HUDEP-2 (cell line): ENCODE measurements around the gene ANKRD13B.

Experiments
- DNase-seq, 76 experiments: peaks; one replicate each; lab custom pipeline; 2025; ENCODE audit not compliant: unreplicated experiment in 76 of 76; lab: John Stamatoyannopoulos, UW

ANKRD13B gene

DNA sequence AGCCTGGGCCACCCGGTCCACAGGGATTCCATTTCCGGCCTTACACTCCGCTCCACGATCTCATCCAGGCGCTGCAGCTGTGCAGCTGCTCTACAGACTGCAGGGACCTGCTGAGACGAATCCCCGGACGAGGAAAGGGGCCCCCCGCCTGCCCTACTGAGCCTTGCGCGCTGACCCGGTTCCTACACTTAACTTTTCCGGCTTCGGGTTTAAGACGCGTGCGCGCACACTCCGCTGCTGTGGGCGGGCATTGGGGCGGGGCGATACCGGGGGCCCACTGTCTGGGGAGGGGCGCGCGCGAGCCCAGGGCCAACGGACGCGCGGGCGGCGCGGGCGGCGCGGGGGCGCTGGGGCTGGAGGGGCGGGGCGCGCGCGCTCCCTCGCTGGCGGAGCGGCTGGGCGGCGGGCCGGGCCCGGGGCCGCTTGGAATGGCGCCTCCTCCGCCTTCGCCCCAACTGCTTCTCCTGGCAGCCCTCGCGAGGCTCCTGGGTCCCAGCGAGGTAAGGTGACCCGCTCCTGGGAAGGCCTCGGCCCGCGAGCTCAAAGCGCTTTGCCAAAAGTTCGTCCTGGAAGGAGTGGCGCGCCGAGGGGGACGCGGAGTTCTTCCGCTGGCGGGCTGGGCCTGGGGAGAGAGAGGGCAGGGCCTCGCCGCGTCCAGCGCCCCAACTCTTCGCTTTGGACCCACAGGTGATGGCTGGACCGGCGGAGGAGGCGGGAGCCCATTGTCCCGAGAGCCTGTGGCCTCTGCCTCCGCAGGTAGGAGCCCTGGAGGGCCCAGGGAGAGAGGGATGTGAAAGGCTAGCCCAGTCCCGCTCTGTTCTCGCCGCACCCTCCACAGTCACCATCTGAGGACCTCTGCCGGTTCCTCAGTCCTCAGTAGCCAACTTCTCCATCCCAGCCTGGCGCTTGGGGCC is 24.3 kb upstream of the ANKRD13B start, which contains the start of gene TP53I13:
Gene TP53I13 (plus strand): TSS at position 371 of the 914 bp plus-strand sequence. CDS start 58 bp downstream, at position 429.
- peak in 60 of 76 experiments; percentile 6 to 76 (median 56) for DNase-seq

DNA sequence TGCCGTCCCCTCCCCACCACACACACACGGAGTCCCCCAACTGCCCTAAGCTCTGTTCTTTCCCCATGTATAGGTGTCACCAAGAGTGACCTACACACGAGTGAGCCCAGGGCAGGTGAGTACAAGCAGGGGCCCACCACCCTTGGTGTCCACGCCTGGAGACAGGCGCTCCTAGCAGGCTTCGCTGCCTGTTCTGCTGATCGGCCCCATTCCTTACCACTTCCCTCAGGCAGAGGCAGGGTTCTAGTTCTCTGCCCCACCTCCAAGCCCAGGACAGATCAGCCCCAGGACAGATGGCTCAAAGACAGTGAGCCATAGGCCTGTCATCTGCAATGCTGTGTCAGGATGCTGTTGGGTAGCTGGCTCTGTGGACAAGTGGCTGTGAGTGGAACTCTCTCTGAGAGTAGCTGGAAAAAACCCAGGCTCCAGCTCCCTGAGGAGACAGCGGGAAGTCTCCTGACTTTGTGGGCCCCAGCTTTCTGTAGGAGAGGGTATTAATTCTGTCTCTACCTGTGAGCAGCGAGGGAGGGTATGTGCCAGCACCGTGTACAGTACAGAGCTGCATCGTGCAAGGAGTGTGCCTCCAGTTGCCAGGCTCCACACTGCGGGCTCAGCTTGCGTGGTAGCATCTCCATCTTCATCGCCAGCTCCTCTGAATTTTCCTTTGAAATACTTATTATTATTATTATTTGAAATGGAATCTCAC is 23.5 kb upstream of the ANKRD13B start:
- DNase-seq, result no peak

DNA sequence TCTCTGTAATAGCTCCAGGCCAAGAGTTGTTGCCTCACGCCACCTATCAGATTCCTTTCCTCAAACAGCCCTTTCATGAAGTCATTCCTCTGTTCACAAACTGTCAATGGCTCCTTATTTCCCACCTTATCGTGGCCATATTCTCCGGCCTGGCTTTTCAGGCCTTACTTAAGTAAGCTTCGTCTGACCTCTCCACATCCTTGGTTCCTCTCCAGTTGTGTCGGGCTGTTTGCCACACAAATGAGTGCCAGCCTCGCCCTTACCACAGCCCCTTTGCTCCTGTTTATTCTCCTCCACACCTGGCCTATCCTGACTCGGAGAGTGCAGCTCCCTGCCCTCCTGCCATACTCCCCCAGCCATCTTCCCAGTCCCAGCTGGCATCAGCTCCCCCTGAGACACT is 22.4 kb upstream of the ANKRD13B start:
- no peak for DNase-seq

DNA sequence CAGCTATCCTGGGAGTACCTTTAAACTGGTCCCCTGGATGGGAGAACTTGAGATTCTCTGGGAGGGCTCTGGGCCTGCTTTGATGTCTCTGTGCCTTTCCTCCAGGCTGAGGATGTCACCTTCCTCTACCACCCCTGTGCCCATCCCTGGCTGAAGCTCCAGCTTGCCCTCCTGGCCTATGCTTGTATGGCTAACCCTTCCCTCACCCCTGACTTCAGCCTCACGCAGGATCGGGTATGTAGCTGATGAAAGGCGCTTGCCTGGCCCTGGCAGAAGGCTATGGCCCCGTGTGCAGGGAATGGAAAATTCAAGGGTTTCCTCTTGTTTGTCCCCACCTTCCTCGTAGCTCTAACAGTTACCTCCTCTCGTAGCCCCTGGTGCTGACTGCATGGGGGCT is 21.4 kb upstream of the ANKRD13B start:
- no peak for DNase-seq

DNA sequence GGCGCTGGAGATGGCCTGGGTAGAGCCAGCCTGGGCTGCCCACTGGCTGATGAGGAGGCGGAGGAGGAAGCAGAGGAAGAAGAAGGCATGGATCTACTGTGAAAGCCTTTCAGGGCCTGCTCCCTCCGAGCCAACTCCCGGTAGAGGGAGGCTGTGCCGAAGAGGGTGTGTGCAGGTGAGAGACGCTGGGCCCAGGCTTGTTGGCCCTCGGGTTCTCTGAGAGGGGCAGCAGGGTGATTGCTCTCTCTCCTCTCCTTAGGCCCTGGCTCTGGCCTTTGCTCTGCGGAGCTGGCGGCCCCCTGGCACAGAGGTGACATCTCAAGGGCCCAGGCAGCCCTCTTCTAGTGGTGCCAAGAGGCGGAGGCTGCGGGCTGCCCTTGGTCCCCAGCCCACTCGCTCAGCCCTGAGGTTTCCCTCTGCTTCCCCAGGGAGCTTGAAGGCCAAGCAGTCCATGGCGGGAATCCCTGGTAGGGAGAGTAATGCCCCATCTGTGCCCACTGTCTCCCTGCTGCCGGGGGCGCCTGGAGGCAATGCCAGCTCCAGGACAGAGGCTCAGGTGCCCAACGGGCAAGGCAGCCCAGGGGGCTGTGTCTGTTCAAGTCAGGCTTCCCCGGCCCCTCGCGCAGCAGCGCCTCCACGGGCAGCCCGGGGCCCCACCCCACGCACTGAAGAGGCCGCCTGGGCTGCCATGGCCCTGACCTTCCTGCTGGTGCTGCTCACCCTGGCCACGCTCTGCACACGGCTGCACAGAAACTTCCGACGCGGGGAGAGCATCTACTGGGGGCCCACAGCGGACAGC is 20.9 kb upstream of the ANKRD13B start:
- no peak for DNase-seq

DNA sequence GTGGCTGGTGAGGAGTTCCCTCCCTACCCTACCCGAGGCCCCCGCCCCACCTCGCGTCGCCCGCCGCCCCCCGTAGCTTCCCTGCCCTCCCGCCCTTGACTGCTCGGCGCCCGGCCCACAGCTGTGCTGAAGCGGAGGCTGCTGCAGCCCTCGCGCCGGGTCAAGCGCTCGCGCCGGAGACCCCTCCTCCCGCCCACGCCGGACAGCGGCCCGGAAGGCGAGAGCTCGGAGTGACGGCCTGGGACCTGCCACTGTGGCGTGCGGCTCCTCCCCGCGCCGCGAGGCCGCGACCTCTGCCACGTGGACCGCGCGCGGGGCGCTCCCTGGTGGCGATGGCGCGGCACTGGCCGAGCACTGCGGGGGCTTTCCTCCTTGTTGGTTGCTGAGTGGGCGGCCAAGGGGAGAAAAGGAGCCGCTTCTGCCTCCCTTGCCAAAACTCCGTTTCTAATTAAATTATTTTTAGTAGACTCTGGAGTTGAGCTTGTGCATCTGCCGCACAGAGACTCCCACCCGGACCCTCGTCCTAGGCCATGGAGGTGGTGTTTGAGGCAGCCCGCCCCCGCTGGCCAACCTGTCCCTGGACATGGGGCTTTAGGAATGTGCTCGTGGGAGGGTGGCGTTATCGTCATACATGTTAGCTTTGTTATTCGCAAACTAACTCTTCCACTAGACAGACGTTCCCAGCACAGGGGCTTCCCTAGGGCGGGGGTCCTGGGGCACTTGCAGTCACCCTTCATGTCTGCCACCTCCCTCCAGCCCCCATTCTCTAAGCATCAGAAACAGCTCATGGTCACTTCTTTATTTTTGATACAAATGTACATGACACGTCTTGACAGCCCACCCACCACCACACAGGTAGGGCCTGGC is 20.0 kb upstream of the ANKRD13B start:
- DNase-seq, result peak in 28 of 76 experiments; percentile 3 to 61 (median 28)

DNA sequence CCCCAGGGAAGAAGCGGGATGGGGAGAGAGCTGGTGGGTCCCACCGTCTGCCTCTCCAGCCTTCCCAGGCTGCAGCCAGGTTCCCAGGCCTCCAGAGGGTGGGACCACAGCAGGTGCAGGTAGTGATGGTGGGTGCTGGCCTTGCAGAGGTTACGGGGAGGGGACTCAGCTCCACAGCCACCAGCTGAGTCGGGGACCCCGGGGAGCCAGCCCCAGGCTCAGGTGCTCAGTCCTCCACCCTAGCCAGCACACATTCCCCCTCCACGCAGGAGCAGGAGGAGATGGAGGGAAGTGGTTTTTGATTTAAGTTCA is 19.4 kb upstream of the ANKRD13B start:
- DNase-seq, result no peak

DNA sequence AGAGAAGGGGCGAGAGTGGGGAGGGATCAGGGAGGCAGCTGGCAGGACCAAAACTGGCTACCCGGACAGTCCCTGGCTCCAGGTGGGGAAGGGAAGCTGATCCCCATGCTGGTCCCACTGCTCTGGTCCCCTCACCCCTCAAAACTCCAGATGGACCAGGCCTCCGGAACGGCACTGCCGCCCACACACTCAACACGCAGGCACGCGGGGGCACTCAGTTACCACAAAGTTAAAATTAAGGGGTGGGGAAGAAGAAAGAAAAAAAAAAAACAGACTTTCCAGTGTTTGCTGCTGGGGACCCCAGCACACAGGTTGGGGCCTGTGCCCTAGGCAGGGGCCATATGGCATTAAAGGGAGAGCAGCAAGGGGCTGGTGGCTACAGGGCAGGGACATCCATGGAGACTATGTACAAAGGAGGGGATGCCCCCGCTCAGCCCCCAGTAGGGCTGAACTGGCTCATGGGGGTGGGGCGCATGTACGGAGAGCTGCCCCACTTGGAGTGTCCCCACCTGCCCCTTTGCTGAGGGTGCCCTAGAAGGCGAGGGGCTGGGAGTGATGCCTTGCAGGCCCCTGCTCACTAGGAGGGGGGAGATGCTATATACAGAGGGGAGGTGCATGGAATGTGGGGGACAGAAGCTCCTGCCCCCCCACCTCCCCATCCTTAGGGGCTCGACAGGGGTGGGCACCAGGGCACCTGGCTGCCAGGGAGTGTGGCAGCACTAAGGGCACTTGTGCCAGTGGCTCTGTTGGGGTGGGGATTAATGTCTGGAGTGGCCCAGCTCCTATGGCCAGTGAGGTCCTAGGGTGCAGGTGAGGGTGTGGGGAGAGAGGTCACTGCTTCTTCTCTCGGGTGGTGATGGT is 18.8 kb upstream of the ANKRD13B start:
- no peak for DNase-seq

DNA sequence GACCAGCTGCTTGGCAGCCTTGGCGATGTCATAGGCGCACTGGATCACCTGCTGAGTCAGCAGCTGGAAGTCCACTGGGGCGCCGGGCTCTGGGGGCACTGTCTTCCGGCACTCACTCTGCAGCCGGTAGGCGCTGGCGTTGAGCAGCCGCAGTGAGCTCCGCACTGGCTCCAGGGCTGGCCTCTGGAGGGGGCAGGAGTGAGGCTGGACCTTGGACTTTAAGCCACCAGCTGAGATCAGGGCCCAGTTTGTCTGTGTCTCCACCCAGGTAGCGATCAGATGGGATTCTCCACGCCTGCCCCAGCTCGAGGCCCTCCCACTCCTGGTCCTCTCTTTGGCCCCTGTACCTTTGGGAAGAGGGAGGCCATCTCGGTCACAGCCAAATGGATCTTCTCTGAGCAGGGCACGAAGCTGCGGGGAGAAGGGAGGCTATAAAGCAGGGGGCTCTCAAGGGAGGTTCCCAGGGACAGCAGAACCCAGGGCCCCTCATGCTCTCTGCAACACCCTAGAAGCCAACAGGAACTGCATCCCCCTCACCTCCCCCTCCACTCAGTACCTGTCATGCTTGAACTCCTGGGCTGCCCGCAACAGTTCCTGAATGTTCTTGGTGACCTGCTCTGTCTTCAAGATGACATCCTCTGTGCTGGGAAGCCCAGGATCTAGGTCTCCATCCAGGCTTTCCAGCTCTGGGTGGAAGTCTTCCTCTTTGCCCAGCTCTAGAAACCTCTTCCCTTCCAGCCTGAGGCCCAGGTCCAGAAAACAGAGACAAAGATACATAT is 18.0 kb upstream of the ANKRD13B start:
- no peak for DNase-seq

DNA sequence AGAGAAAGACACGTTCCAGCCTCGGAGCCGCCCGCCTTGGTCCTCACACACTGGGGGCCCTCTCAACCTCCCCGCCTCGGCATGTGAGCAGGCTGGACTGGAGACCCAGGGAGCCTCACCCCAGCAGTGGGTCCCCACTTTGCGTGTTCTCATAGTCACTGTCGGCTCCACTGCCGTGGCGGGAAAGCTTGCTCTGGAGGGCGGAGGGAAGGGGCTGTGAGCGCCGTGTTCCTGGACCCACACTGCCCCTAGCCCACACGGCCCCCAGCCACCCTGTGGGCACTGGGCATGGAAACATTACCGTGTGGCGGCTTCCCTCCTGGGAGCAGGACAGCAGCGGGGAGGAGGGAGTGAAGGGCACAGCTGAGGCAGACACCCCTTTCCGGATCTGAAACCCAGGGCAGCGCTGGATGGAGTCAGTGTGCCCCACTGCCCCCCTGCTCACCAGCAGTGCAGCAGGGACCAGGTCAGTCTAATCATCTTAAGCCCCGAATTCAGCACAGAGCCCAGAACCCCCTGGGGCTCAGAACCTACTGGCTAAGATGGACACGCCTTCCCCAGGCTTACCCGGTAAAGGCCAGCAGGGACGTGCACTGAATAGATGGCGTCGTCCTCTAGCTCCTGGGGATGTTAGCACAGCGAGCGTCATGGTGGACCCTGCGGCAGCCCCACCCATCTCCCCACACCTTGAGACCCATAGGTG is 17.3 kb upstream of the ANKRD13B start:
- DNase-seq, result no peak

DNA sequence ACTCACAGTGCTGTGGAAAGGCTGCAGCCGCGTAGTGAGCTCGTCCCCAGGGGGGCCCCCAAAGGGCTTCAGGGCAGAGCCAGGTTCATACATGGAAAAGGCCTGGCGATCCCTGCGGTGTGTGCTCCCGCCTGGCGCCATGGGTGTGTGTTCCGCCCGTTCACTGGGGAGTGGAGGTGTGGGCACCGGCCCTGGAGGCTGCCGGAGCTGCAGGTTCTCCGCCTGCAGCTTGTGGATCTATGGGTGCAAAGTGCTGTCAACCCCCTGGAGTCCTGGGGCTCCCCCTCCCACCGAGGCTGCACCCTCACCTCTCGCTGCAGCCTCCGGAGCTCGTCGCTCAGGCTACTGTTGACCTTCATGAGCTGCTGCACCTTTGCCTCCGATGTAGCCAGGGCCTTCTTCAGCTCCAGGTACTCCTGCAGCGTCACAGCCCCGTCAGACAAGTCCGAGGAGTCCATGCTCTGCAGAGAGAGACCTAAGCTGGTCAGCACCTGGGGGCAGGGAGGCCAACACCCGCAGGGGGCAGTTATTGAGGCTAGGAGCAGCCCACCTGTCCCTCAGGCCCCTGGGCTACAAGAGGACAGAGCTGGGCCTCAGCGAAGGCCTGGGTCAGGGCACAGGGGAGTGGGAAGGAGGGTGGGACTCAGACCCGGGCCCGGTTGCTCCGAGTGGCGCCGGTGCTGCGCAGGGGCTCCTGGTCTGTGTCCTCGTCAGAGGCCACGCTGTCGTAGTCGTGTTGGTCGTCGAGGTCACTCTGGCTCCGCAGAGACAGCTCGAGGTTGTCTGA is 16.5 kb upstream of the ANKRD13B start:
- DNase-seq, result no peak

DNA sequence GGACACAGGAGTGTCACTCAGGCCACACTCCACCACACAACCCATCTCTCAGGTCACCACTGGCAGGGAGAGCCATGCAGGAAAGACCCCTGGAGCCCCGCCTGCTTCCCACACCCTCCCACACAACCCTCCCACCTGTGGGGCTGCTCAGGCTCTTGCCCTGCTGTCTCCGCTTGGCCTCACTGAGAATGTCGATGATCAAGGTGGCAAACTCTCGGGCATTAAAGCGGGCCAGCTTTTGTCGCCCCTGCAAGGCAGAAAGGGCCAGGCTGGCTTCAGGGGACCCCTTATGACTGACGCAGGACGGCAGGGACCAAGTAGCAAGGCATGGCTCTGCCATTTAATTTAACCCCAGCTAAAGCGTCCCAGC is 15.9 kb upstream of the ANKRD13B start:
- DNase-seq, result no peak

DNA sequence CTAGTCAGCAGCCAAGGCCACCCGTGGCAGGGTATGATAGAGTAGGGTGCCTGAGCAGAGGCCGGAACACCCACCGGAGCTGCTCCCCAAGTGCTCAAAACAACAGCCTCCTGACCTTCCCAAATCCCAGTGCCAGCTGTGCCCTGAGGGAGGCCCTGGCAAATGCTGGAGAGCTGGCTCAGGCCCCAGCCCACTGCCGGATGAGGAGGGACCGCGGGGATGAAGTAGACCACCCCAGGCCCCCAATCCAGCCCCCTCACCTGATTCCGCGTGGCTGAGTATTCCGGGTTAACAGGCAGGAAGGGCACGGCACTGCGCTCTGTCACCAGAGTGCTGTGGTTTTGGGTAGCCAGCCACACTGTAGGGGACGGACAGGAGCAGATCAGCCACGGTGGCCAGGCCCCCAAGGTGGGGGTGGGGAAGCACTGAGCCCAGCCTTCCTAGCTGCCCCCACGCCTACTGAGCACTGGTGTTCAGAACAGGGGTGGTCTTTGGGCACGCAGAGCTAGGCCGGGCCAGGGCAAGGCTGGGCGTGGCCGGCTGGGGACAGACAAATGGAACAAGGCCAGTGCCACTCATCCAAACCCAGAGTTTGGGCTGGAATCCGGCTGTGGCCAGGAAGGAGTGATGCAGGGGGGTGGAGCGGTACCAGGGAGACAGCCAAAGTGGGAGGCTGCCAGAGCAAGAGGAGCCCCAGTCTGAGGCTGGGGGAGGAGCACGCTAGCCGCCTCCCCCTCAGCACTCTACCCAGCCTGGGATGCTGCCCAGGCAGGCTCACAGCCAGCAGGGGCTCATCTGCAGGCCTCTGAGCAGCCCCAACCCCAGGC is 15.3 kb upstream of the ANKRD13B start:
- DNase-seq, result no peak

DNA sequence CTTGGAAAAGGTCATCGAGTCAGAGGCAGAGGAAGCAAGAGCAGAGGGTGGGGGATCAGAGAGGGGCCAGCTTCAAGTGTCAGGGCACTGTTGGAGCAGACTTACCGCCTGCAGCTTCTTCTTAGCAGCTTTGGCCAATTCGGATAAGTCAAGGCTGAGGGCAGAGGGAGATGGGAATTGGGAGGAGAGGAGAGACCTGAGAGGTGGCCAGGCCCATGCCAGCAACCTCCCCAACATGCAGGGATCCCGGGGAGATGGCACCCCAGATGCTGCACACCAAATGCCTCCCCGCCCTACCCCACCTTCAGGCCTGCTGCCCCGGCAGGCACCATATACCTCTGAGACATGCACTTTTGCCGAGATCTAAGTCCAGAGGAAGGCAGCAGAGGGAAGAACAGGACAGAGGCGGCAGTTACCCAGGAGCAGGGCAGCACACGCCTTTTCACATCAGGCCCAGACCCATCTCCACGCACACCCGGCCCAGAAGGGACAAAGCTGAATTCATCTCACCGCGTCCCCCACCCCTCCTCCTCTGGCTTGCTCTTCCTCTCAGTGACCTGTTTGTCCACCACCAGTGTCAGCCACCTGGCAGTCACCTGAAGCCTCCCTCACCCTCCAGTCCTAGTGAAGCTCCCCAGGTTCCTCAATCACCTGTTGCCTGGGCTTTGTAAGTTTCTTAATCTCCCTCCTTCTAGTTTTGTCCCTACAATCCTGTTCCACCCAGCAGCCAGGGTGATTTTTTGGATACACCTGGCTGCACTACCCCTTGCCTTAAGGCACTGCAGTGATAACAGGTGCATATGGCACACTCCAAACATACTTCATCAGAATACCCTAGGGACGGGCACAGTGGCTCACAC is 14.1 kb upstream of the ANKRD13B start:
- no peak for DNase-seq
